Retinal pigment epithelial cell (primary cell): ENCODE data around the gene SLC24A1.

Experiments
- DNase-seq: peaks from one replicate; pipeline ENCODE4 v3.0.0-alpha.2; 2010; ENCODE audit warnings: low read depth
- H3K4me3 ChIP-seq: 2 replicates; pipeline ENCODE4 v1.5.1; 2011; ENCODE audit warnings: mild to moderate bottlenecking, low read length, control low read depth, moderate library complexity
- CTCF ChIP-seq: conservative IDR thresholded peaks from 2 replicates; pipeline ENCODE4 v1.5.1; 2011; ENCODE audit warnings: low read depth, low read length, control low read depth, inconsistent platforms

SLC24A1 gene

GRCh38 chr15:65641768-65642475, 20.2 kb downstream of the SLC24A1 start:
- TF ChIP-seq CTCF = no peak
- no peak for DNase-seq

GRCh38 chr15:65642594-65642993, 20.9 kb downstream of the SLC24A1 start:
- TF ChIP-seq CTCF = no peak
- no peak for DNase-seq
- no peak overlapping the region for H3K4me3 ChIP-seq

More at GRCh38 chr15:65641768-65642475, 20.2 kb downstream of the SLC24A1 start:
- H3K4me3 ChIP-seq = no peak overlapping the region

GRCh38 chr15:65644282-65644681, 22.5 kb downstream of the SLC24A1 start:
- no peak for TF ChIP-seq CTCF
- no peak for DNase-seq
- no peak overlapping the region for H3K4me3 ChIP-seq

DNA sequence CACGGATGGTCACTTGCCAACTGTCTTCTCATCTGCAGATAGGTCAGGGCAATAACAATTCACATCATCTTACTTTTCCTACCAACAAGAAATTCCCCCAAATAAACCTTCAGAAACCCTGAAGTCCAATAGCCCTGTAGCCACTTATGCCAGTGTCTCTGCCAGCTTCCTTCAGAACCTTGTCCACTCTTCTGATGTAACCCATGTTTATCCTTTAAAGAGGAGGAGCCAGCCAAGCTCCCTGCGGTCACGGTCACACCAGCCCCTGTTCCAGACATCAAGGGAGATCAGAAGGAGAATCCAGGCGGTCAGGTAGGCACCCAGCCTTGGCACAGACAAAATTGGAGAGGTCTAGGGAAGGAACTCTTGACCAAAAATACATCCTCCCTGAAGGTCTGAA, 23.7 kb downstream of the SLC24A1 start:
- H3K4me3 ChIP-seq = no peak overlapping the region
- no peak for DNase-seq
- TF ChIP-seq CTCF = no peak

DNA sequence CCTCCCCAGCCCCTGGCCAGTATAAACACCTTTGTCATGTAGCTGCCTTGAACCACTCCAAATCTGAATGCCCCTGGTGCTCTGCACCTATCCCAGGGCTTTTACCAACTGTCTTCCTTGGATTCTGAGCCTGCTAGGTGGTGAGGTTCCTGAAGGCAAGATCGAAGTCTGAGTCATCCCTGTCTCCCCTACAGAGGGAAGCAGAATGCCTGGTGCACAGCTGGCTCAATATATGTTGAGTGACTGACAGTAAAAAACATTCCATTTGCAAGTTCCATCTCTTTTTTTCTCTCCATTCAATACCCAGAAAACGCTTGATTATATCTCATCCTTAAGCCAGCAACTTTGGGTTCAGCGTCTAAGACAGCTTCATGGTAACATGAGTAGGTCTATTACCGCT, 24.7 kb downstream of the SLC24A1 start:
- no peak overlapping the region for H3K4me3 ChIP-seq
- TF ChIP-seq CTCF = no peak
- DNase-seq = no peak

DNA sequence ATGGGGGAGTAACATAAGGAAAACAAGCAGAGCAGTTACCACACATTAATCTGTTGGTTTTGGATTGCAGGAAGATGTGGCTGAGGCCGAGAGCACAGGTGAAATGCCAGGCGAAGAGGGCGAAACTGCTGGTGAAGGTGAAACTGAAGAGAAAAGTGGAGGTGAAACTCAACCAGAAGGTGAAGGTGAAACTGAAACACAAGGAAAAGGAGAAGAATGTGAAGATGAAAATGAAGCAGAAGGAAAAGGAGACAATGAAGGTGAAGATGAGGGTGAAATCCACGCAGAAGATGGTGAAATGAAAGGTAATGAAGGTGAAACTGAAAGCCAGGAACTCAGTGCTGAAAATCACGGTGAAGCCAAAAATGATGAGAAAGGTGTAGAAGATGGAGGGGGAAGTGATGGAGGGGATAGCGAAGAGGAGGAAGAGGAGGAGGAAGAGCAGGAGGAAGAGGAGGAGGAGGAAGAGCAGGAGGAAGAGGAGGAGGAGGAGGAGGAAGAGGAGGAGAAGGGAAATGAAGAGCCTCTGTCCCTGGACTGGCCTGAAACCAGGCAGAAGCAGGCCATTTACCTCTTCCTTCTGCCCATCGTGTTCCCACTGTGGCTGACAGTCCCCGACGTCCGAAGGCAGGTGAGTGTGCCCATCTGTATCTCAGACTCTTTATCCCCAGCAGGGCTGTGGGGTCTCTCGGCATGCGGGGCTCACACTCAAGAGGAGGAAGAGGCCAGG, 28.7 kb downstream of the SLC24A1 start:
- TF ChIP-seq CTCF = no peak
- no peak for DNase-seq
- H3K4me3 ChIP-seq = no peak overlapping the region

DNA sequence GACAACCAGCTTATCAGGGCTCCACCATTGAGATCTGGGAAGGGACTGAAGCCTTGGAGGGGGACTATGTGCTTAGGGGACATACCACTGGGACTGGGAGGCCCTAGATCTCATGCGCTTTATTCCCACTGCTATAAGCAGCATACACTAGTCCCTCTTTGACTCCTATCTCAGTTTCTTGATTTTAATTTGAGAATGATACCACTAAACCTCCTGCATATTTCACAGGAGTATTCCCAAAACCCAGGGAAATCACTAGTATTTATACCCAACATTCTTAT, 29.2 kb downstream of the SLC24A1 start:
- DNase-seq = no peak
- H3K4me3 ChIP-seq = no peak overlapping the region
- no peak for TF ChIP-seq CTCF
